Suprapubic skin (tissue), 3 donors: Measurements from ENCODE around the gene TFPI.
"Not testable (repeated sequence)": the region's sequence is repeated elsewhere in the genome, so short reads cannot be mapped to it uniquely, and the experiment has no call there.

Experiments
- CTCF ChIP-seq, 2 donors: fragments of 200-600 bp in 1 of 2; fragments of 450-650 bp in 1 of 2; sonication (generic) in 1 of 2; IDR thresholded peaks; one replicate each; pipeline ENCODE4 v1.5.1; 2016 to 2019; ENCODE audit warnings: antibody characterized with exemption in 2 of 2, mild to moderate bottlenecking in 1 of 2, moderate library complexity in 1 of 2
- POLR2AphosphoS5 ChIP-seq, 3 donors: sonication (generic); formaldehyde crosslinking; IDR thresholded peaks; one replicate each; pipeline ENCODE4 v1.6.1; 2017; ENCODE audit warnings: antibody characterized with exemption in 3 of 3

DNA sequence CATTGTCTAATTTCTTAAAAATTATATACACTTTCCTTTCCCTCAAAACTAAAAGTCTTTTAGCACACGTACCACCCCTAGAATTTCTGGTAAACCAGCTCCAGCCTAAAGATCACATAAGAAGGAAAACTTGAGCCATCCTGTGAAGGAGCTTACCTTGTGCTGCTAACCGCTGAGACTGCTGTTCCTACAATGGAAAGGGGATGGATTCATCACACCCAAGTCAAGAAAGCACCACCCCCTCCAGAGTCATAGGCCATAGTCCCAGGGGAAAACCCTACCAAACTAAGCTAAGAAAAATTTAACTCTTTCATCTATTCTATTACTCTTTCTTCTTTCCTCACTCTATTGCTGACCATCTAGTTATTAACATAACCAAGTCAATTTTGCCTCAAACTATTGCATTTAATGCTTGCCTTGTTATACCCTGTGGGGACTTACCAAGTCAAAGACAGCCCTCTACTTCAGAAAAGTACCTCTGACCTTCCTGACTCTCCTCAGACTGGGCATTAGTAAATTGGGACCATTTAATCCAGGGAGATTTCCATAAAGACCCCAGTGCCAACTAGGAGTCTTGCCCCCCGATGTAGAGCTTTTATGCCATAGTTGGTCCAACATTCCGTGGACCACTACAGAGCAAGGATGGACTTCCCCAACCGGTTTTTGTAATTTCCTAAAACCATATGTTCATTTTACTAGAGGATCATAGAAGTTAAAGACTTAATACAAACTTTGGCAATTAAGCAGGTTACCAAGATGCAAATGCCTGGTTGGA, 40.6 kb downstream of the TFPI start:
- TF ChIP-seq CTCF, POLR2AphosphoS5 (IDR thresholded peaks at IDR 0.05): not testable (repeated sequence)
